SU-DHL-6 (cell line): ENCODE data around the gene SLC22A23.

Source experiments
- CTCF ChIP-seq: fragments of 200-600 bp; sonication (generic); IDR thresholded peaks from one replicate; pipeline ENCODE4 v1.5.1; 2017; ENCODE audit warnings: antibody characterized with exemption, mild to moderate bottlenecking, low read length, moderate library complexity; ENCODE audit not compliant: insufficient read depth, poor library complexity, severe bottlenecking
- EZH2phosphoT487 ChIP-seq: fragments of 200-600 bp; sonication (generic), shearing (Covaris generic); conservative IDR thresholded peaks from 2 replicates; pipeline ENCODE4 v1.6.1; 2018; ENCODE audit warnings: mild to moderate bottlenecking, antibody characterized with exemption, low read length, moderate library complexity, mixed read lengths

GRCh38 chr6:3343089-3343883, 113.6 kb downstream of the SLC22A23 start:
- TF ChIP-seq CTCF (no peak), EZH2phosphoT487 (no peak)
